Midbrain (tissue), 1 donor: ENCODE results near the gene PTPN1.
"Not testable (repeated sequence)": the region's sequence is repeated elsewhere in the genome, so short reads cannot be mapped to it uniquely, and the experiment has no call there.

Source experiments
- DNase-seq: peaks from one replicate; lab custom pipeline; 2025; lab: John Stamatoyannopoulos, UW

Gene PTPN1

GRCh38 chr20:50481741-50482140, 28.4 kb upstream of the PTPN1 start:
- no peak for DNase-seq

GRCh38 chr20:50482396-50482981, 27.7 kb upstream of the PTPN1 start:
- DNase-seq = no peak

- DNase-seq = no peak
These were observed 25.8 kb upstream of the PTPN1 start for GRCh38 chr20:50484271-50484976.

- no peak for DNase-seq
These were observed 22.8 kb upstream of the PTPN1 start for GRCh38 chr20:50487397-50487796.

- DNase-seq = no peak
These were observed 21.9 kb upstream of the PTPN1 start for GRCh38 chr20:50488236-50488806.

GRCh38 chr20:50491168-50491567, 19.0 kb upstream of the PTPN1 start:
- DNase-seq = no peak

- DNase-seq = no peak
These were observed 18.1 kb upstream of the PTPN1 start for GRCh38 chr20:50491926-50492634.

- DNase-seq = no peak
These were observed 16.3 kb upstream of the PTPN1 start for GRCh38 chr20:50493881-50494253.

GRCh38 chr20:50494428-50494827, 15.8 kb upstream of the PTPN1 start:
- no peak for DNase-seq

GRCh38 chr20:50496773-50497385, 13.3 kb upstream of the PTPN1 start:
- no peak for DNase-seq

GRCh38 chr20:50498071-50498776, 12.0 kb upstream of the PTPN1 start:
- no peak for DNase-seq

- DNase-seq = no peak
These were observed 10.2 kb upstream of the PTPN1 start for GRCh38 chr20:50499938-50500337.

- no peak for DNase-seq
These were observed 8.0 kb upstream of the PTPN1 start for GRCh38 chr20:50501972-50502745.

GRCh38 chr20:50504231-50504823, 5.9 kb upstream of the PTPN1 start:
- DNase-seq = no peak

- no peak for DNase-seq
These were observed 4.0 kb upstream of the PTPN1 start for GRCh38 chr20:50506270-50506579.

GRCh38 chr20:50507745-50508144, 2.4 kb upstream of the PTPN1 start:
- not testable (repeated sequence) for DNase-seq

GRCh38 chr20:50508171-50508755, 1.9 kb upstream of the PTPN1 start:
- DNase-seq = no peak

GRCh38 chr20:50510706-50511542, 741 bp downstream of the PTPN1 start:
- DNase-seq = no peak

GRCh38 chr20:50512323-50512722, 2.1 kb downstream of the PTPN1 start:
- DNase-seq = no peak
